HepG2 (cell line): ENCODE results near the gene WDR91. TPM values are rescaled to one million over a fixed set of nuclear protein-coding genes. Genes with fewer than 3 reads are reported as not detected.

ENCODE experiments used
- ARNTL ChIP-seq: sonication (generic); formaldehyde crosslinking; IDR thresholded peaks from 2 replicates; pipeline ENCODE4 v1.4.0; 2020; ENCODE audit warnings: mild to moderate bottlenecking, missing genetic modification reagents
- CCAR2 ChIP-seq: fragments of 200-400 bp; formaldehyde crosslinking; optimal IDR thresholded peaks from 2 replicates; pipeline ENCODE3; 2018; ENCODE audit warnings: low read depth, mild to moderate bottlenecking, low read length, moderate library complexity
- FOXM1 ChIP-seq: sonication (generic); formaldehyde crosslinking; IDR thresholded peaks from 2 replicates; pipeline ENCODE4 v1.5.0; 2020; ENCODE audit warnings: missing genetic modification reagents
- HMG20A ChIP-seq: IDR thresholded peaks from 2 replicates; pipeline ENCODE4 v1.6.1; 2016; ENCODE audit warnings: borderline replicate concordance
- KAT8 ChIP-seq: IDR thresholded peaks from 2 replicates; pipeline ENCODE4 v1.6.1; 2016; ENCODE audit warnings: missing genetic modification reagents, missing compliant biosample characterization
- MTA3 ChIP-seq: sonication (generic); formaldehyde crosslinking; IDR thresholded peaks from 2 replicates; pipeline ENCODE4 v1.4.0; 2020; ENCODE audit warnings: missing genetic modification reagents
- NBN ChIP-seq: fragments of 450-650 bp; conservative IDR thresholded peaks from 2 replicates; pipeline ENCODE4 v1.6.1; 2017
- NCOA5 ChIP-seq: sonication (generic); formaldehyde crosslinking; IDR thresholded peaks from 2 replicates; pipeline ENCODE4 v1.4.0; 2020; ENCODE audit warnings: missing genetic modification reagents
- NFKB2 ChIP-seq: sonication (generic); formaldehyde crosslinking; IDR thresholded peaks from 2 replicates; pipeline ENCODE4 v1.4.0; 2020; ENCODE audit warnings: missing genetic modification reagents, borderline replicate concordance
- SNAPC2 ChIP-seq: sonication (generic); formaldehyde crosslinking; IDR thresholded peaks from 2 replicates; pipeline ENCODE4 v1.8.1; 2022; ENCODE audit warnings: mild to moderate bottlenecking, missing genetic modification reagents
- ZBTB42 ChIP-seq: sonication (generic); formaldehyde crosslinking; IDR thresholded peaks from 2 replicates; pipeline ENCODE4 v1.5.0; 2020; ENCODE audit warnings: mild to moderate bottlenecking, missing genetic modification reagents
- ZBTB7A ChIP-seq: sonication (generic); formaldehyde crosslinking; IDR thresholded peaks from 2 replicates; pipeline ENCODE4 v1.8.0; 2022; ENCODE audit warnings: mild to moderate bottlenecking, missing genetic modification reagents
- ZC3H4 ChIP-seq: sonication (generic); formaldehyde crosslinking; IDR thresholded peaks from 2 replicates; pipeline ENCODE4 v1.4.0; 2020; ENCODE audit warnings: missing genetic modification reagents, borderline replicate concordance
- ZFP62 ChIP-seq: sonication (generic); formaldehyde crosslinking; IDR thresholded peaks from 2 replicates; pipeline ENCODE4 v1.4.0; 2020; ENCODE audit warnings: missing genetic modification reagents
- polyA plus RNA-seq, 8 experiments: library from polyadenylated mRNA; depleted of rRNA in 3 of 8; stranded (reverse) in 7 of 8; unstranded in 1 of 8; fragments of >200 nt; fragmentation: Illumina TruSeq in 4 of 8; extraction: Trizol in 4 of 8; gene quantifications; 2 replicates each; pipeline versions ENCODE4 v1.2.1 to v1.2.3, GENCODE V29; 2011 to 2016; ENCODE audit warnings: low read depth in 4 of 8, missing spikeins in 1 of 8, mixed read lengths in 1 of 8; ENCODE audit not compliant: insufficient read depth in 1 of 8
- total RNA-seq, 5 experiments: library from RNA; depleted of rRNA; stranded (reverse); fragments of >200 nt; fragmentation: Illumina TruSeq; extraction: Trizol; gene quantifications; 2 replicates each; pipeline ENCODE4 v1.2.3, GENCODE V29; 2016; ENCODE audit warnings: low read depth in 1 of 5
- TF ChIP-seq, protein P1 (sequence below): fragments of 450-650 bp; IDR thresholded peaks from 2 replicates; pipeline ENCODE4 v1.6.1; 2016
- TF ChIP-seq, protein P2 (sequence below): sonication (generic); formaldehyde crosslinking; IDR thresholded peaks from 2 replicates; pipeline ENCODE4 v1.4.0; 2020; ENCODE audit warnings: missing genetic modification reagents
- TF ChIP-seq, protein P3 (sequence below): IDR thresholded peaks from 2 replicates; pipeline ENCODE4 v1.6.1; 2016
- TF ChIP-seq, protein P4 (sequence below): sonication (generic); formaldehyde crosslinking; IDR thresholded peaks from 2 replicates; pipeline ENCODE4 v1.8.0; 2022; ENCODE audit warnings: missing genetic modification reagents, mild to moderate bottlenecking, borderline replicate concordance
- TF ChIP-seq, protein P5 (sequence below): sonication (generic); formaldehyde crosslinking; IDR thresholded peaks from 2 replicates; pipeline ENCODE4 v1.4.0; 2020; ENCODE audit warnings: missing genetic modification reagents

Gene WDR91
- total and polyA plus RNA-seq, 2 of the 13 experiments (the other 11 are each of a cell fraction or from before 2014, with no cell fraction given): 11.6 to 12.1 TPM

DNA sequence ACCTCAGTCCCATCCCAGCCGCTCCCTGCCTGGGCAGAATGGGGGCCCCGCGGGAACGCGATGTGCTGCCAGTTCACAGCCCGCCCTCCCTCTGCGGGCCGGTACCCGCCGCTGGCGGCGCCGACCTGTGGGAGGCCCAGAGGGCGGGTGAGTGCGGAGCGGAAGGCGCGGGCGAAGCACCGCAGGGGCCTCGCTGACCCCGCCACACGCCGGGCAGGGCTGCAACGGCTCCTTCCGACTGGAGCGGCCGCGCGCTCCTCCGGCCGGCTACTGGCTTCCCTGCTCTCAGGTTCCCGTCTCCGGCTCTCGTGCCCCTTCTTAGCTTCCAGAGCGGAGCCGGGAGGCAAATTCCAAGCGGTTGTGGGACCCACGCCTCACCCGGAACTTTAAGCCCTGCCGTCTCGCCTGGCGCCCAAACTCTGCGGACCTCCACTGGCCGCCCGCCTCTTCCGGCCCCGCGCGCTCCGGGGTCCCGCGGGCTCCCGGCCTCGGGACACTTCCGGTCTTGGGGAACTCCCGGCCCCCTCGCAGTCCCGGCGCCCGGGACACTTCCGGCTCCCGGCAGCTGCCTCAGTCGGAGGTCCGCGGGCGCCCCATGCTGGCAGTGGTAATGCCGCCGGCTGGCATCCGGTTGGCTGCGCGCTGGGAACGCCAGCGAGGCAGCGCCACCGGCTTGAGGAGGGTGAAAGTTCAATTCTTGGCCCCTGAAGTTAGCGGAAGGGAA is 40.9 kb downstream of the WDR91 start, which contains the start of gene CYREN (continued):
- peak; percentile 50; the same call in 1 of the 2 replicates for TF ChIP-seq ARNTL (CRISPR knock-in tag)
- no peak for TF ChIP-seq ZBTB7A (CRISPR knock-in tag)
- TF ChIP-seq HMG20A (CRISPR knock-in tag): no peak
- TF ChIP-seq, protein P1, sequence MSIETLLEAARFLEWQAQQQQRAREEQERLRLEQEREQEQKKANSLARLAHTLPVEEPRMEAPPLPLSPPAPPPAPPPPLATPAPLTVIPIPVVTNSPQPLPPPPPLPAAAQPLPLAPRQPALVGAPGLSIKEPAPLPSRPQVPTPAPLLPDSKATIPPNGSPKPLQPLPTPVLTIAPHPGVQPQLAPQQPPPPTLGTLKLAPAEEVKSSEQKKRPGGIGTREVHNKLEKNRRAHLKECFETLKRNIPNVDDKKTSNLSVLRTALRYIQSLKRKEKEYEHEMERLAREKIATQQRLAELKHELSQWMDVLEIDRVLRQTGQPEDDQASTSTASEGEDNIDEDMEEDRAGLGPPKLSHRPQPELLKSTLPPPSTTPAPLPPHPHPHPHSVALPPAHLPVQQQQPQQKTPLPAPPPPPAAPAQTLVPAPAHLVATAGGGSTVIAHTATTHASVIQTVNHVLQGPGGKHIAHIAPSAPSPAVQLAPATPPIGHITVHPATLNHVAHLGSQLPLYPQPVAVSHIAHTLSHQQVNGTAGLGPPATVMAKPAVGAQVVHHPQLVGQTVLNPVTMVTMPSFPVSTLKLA: 0 out of 2 replicates have a peak, but pooled peaks have one; percentile 10
- TF ChIP-seq, protein P2, sequence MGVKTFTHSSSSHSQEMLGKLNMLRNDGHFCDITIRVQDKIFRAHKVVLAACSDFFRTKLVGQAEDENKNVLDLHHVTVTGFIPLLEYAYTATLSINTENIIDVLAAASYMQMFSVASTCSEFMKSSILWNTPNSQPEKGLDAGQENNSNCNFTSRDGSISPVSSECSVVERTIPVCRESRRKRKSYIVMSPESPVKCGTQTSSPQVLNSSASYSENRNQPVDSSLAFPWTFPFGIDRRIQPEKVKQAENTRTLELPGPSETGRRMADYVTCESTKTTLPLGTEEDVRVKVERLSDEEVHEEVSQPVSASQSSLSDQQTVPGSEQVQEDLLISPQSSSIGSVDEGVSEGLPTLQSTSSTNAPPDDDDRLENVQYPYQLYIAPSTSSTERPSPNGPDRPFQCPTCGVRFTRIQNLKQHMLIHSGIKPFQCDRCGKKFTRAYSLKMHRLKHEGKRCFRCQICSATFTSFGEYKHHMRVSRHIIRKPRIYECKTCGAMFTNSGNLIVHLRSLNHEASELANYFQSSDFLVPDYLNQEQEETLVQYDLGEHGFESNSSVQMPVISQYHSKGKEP (CRISPR knock-in tag): no peak
- TF ChIP-seq, protein P3, sequence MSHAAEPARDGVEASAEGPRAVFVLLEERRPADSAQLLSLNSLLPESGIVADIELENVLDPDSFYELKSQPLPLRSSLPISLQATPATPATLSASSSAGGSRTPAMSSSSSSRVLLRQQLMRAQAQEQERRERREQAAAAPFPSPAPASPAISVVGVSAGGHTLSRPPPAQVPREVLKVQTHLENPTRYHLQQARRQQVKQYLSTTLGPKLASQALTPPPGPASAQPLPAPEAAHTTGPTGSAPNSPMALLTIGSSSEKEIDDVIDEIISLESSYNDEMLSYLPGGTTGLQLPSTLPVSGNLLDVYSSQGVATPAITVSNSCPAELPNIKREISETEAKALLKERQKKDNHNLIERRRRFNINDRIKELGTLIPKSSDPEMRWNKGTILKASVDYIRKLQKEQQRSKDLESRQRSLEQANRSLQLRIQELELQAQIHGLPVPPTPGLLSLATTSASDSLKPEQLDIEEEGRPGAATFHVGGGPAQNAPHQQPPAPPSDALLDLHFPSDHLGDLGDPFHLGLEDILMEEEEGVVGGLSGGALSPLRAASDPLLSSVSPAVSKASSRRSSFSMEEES: peak; percentile 40; the same call in 1 of the 2 replicates
- no peak for TF ChIP-seq ZC3H4 (CRISPR knock-in tag)
- no peak for TF ChIP-seq NBN
- peak; percentile 55; the same call in 1 of the 2 replicates for TF ChIP-seq SNAPC2
- no peak for TF ChIP-seq ZFP62 (CRISPR knock-in tag)
- TF ChIP-seq, protein P4, sequence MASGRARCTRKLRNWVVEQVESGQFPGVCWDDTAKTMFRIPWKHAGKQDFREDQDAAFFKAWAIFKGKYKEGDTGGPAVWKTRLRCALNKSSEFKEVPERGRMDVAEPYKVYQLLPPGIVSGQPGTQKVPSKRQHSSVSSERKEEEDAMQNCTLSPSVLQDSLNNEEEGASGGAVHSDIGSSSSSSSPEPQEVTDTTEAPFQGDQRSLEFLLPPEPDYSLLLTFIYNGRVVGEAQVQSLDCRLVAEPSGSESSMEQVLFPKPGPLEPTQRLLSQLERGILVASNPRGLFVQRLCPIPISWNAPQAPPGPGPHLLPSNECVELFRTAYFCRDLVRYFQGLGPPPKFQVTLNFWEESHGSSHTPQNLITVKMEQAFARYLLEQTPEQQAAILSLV: 0 out of 2 replicates have a peak, but pooled peaks have one; percentile 34
- TF ChIP-seq FOXM1: no peak
- TF ChIP-seq KAT8 (CRISPR knock-in tag): peak; percentile 96
- peak; percentile 58; the same call in 1 of the 2 replicates for TF ChIP-seq NCOA5
- peak; percentile 66; the same call in 1 of the 2 replicates for TF ChIP-seq NFKB2 (CRISPR knock-in tag)
- TF ChIP-seq, protein P5, sequence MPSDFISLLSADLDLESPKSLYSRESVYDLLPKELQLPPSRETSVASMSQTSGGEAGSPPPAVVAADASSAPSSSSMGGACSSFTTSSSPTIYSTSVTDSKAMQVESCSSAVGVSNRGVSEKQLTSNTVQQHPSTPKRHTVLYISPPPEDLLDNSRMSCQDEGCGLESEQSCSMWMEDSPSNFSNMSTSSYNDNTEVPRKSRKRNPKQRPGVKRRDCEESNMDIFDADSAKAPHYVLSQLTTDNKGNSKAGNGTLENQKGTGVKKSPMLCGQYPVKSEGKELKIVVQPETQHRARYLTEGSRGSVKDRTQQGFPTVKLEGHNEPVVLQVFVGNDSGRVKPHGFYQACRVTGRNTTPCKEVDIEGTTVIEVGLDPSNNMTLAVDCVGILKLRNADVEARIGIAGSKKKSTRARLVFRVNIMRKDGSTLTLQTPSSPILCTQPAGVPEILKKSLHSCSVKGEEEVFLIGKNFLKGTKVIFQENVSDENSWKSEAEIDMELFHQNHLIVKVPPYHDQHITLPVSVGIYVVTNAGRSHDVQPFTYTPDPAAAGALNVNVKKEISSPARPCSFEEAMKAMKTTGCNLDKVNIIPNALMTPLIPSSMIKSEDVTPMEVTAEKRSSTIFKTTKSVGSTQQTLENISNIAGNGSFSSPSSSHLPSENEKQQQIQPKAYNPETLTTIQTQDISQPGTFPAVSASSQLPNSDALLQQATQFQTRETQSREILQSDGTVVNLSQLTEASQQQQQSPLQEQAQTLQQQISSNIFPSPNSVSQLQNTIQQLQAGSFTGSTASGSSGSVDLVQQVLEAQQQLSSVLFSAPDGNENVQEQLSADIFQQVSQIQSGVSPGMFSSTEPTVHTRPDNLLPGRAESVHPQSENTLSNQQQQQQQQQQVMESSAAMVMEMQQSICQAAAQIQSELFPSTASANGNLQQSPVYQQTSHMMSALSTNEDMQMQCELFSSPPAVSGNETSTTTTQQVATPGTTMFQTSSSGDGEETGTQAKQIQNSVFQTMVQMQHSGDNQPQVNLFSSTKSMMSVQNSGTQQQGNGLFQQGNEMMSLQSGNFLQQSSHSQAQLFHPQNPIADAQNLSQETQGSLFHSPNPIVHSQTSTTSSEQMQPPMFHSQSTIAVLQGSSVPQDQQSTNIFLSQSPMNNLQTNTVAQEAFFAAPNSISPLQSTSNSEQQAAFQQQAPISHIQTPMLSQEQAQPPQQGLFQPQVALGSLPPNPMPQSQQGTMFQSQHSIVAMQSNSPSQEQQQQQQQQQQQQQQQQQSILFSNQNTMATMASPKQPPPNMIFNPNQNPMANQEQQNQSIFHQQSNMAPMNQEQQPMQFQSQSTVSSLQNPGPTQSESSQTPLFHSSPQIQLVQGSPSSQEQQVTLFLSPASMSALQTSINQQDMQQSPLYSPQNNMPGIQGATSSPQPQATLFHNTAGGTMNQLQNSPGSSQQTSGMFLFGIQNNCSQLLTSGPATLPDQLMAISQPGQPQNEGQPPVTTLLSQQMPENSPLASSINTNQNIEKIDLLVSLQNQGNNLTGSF (CRISPR knock-in tag): peak; percentile 69; the same call in 1 of the 2 replicates
- TF ChIP-seq ZBTB42 (CRISPR knock-in tag): no peak
- TF ChIP-seq CCAR2: peak; percentile 34
- no peak for TF ChIP-seq MTA3 (CRISPR knock-in tag)
